Measurements from ENCODE around the gene ARPC5L.

ARPC5L gene

GRCh38 chr9:124868511-124869465 is 6.9 kb downstream of the ARPC5L start:
- peak; percentile 94 for DNase-seq (ENCODE audit: low spot score)

GRCh38 chr9:124869466-124869985 is 7.6 kb downstream of the ARPC5L start:
- no peak for DNase-seq (ENCODE audit: low spot score)

- DNase-seq (ENCODE audit: low spot score), result no peak
Observed at GRCh38 chr9:124869986-124870560, 8.1 kb downstream of the ARPC5L start.

- no peak for DNase-seq (ENCODE audit: low spot score)
Observed at GRCh38 chr9:124870723-124871122, 8.8 kb downstream of the ARPC5L start.

GRCh38 chr9:124871156-124871561 is 9.2 kb downstream of the ARPC5L start:
- no peak for DNase-seq (ENCODE audit: low spot score)

- DNase-seq (ENCODE audit: low spot score), result no peak
Observed at GRCh38 chr9:124873664-124874063, 11.7 kb downstream of the ARPC5L start.

- DNase-seq (ENCODE audit: low spot score), result no peak
Observed at GRCh38 chr9:124875501-124875900, 13.6 kb downstream of the ARPC5L start.

GRCh38 chr9:124877021-124877782 is 15.3 kb downstream of the ARPC5L start:
- no peak for DNase-seq (ENCODE audit: low spot score)

GRCh38 chr9:124878021-124878420 is 16.1 kb downstream of the ARPC5L start:
- DNase-seq (ENCODE audit: low spot score), result no peak

- DNase-seq (ENCODE audit: low spot score), result no peak
Observed at GRCh38 chr9:124878518-124878917, 16.6 kb downstream of the ARPC5L start.

- no peak for DNase-seq (ENCODE audit: low spot score)
Observed at GRCh38 chr9:124879226-124879625, 17.3 kb downstream of the ARPC5L start.

- no peak for DNase-seq (ENCODE audit: low spot score)
Observed at GRCh38 chr9:124880501-124880900, 18.6 kb downstream of the ARPC5L start.

GRCh38 chr9:124881138-124881743 is 19.3 kb downstream of the ARPC5L start:
- DNase-seq (ENCODE audit: low spot score), result no peak

- no peak for DNase-seq (ENCODE audit: low spot score)
Observed at GRCh38 chr9:124882231-124882630, 20.3 kb downstream of the ARPC5L start.

GRCh38 chr9:124884376-124884775 is 22.4 kb downstream of the ARPC5L start:
- DNase-seq (ENCODE audit: low spot score), result no peak

GRCh38 chr9:124885551-124885950 is 23.6 kb downstream of the ARPC5L start:
- DNase-seq (ENCODE audit: low spot score), result no peak

GRCh38 chr9:124886461-124886860 is 24.5 kb downstream of the ARPC5L start:
- DNase-seq (ENCODE audit: low spot score), result no peak

GRCh38 chr9:124886866-124887492 is 25.0 kb downstream of the ARPC5L start:
- DNase-seq (ENCODE audit: low spot score), result no peak

GRCh38 chr9:124887832-124888231 is 25.9 kb downstream of the ARPC5L start:
- no peak for DNase-seq (ENCODE audit: low spot score)

GRCh38 chr9:124889006-124889405 is 27.1 kb downstream of the ARPC5L start:
- no peak for DNase-seq (ENCODE audit: low spot score)

GRCh38 chr9:124890179-124890578 is 28.2 kb downstream of the ARPC5L start:
- no peak for DNase-seq (ENCODE audit: low spot score)

All from COLO829 (cell line).